ENCODE results near the gene C2CD3.

The C2CD3 gene, protein sequence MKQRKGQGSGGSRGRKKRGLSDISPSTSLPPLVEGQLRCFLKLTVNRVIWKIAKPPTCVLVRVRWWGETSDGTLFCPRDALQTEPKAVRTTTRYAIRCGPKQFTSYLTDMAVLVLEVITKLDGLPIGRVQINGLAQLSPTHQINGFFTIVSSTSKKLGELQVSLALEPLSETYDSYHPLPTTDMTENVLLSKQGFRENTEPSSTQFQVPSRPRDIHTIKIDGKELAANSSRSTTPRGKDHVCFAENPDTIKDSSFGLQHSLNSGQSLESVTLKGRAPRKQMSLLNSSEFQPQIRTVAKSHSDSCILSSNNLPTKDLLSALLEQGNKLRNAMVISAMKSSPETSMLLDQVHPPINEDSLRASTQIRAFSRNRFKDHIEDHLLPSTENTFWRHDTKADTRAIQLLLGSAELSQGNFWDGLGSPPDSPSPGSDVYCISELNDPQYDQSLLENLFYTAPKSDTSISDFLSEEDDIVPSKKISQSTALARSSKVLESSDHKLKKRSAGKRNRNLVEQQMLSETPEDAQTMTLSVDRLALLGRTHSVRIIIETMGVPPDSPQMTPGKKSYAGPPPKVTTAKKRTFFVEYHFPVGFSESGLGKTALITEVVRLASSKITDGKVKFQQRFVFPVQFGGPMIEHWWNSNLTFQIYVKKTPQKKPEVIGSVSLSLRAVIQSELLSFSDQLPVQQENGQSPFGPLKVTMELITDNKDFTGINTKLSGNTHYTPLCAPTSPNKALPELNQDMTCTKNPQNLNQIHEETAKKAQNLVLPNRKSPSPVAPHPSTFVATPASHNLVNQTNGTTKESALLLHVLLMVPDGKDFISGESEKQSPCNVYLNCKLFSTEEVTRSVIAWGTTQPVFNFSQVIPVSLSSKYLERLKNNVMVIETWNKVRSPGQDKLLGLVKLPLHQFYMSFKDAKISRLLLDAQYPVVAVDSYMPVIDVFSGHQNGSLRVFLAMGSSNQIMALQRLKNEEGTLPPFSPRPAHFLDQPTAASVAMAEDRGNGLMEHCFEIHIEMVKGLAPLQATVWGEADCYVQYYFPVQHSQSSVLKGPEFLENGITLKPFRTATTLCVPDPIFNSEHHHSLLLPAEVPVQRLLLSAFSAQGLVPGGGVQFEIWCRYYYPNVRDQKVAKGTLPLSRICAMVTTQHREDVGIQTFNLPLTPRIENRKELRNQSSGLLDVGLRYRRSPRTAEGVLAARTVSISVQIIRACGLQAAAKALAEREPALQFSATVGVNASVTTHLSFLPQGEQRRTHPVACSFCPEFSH (N-terminal part only)

DNA sequence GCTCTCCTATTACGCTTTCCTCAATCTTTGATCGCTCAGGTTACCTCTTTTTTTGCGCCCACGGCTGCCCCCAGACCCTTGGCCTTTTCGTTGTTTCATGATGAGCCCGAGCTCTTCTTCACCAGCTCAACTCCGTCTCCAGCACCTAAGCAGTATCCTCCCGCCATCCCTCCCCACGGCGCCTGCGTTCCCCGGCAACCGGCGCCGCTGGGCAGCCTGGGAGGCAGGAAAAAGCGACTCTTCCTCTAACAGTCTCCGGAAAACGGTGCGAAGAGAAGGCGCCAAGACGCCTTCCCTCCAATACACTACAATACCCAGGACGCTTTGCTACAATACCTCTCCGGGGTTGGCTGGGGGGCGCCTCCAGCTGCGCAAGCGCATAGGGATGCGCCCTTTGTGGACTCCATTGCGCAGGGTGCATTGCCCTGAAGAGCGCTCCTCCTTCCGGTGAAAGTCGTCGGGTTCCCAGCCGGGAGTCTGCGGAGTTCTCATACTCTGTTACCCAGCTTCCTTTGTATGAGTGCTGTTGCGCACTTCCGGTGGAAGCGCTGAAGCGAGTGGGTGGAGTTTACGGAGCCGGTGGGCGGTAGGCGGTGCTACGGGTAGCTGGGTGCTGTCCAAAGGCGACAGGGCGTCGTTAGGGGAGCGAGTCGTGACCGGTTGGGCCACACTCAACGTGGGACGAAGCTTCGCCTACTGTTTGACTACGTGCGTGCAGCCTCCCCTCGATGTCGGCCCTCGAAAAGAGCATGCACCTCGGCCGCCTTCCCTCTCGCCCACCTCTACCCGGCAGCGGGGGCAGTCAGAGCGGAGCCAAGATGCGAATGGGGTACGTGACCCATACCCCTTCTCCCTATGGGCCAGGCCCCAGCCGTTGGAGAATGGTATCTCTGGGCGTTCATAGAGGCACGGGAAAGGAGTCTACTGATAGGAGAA is at the start of gene C2CD3, which contains the start of gene PPME1:
C2CD3 (minus strand) TSS at position 309 of the 936 bp plus-strand sequence; CDS start at position 99, 210 bp downstream.
PPME1 (plus strand) TSS at position 596 of the 936 bp plus-strand sequence; CDS start at position 729, 133 bp downstream.
- peak; percentile 94 to 97 (median 96) for DNase-seq (ENCODE audit: low read depth in 3 of 3)

DNA sequence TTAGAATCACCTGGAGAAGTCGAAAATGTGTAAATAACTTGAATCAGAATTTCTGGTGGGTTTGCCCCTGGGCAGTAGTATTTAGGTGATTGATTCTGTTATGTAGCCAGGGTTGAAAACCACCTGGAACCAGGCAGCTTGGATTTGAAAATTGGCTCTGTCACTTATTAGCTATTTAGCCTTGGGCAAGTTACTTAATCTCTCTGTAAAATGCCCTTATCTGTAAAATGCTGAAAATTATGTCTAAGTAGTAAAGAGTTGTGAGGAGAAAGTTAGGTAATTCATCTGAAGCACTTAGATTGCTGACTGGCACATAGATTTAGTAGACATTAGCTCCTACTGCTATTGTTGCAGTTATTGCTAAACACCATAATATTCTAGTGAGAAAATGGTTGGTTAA is 49.6 kb upstream of the C2CD3 start:
- no peak for DNase-seq (ENCODE audit: low read depth in 3 of 3)

DNA sequence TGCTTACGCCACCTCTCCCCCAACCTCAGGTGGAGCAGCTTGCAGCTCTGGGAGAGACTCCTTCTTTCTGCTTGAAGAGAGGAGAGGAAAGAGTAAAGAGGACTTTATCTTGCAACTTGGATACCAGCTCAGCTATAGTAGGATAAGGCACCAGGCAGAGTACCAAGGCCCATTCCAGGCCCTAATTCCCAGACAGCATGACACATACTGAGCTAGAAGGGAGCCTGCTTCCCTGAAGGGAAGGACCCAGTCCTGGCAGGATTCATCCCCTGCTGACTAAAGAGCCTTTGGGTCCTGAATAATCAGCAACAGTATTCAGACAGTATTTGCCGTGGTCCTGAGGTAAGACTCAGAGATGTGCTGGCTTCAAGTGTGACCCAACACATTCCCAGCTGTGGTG is 41.7 kb upstream of the C2CD3 start:
- no peak for DNase-seq (ENCODE audit: low read depth in 3 of 3)

DNA sequence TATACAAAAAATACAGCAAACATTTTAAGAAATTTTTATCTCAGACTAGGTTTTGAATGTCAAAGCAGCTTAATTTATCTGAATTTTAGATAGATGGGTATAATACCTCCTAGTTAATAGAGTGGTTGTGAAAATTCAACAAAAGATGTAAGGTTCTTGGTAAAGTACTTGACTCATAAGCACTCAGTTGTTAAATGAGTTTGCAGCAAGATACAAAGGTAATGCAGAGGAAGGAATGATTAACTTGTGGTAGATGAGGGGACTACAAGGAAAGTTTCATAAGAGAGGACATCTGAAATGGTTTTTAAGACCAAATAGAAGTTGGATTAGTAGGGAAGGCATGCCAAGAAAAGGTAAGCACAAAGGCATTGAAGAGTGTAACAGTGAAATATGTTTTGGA is 37.7 kb upstream of the C2CD3 start:
- no peak for DNase-seq (ENCODE audit: low read depth in 3 of 3)

DNA sequence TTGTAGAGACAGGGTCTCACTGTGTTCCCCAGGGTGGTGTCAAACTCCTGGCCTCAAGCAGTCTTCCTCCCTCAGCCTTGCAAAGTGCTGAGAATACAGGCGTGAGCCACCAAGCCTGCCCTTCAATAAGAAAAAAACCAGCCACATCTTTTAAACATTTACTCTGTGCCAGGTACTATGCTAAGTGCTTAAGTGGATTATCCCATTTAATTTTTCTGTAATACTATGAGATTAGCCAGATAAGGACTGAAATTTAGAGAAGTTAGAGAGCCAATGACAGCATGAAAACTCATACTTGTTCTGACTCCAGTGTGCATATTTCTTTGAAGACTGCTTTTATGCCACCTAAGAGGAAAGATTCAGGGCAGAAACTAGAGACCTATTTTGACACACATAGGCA is 35.9 kb upstream of the C2CD3 start:
- DNase-seq (ENCODE audit: low read depth in 3 of 3): no peak

DNA sequence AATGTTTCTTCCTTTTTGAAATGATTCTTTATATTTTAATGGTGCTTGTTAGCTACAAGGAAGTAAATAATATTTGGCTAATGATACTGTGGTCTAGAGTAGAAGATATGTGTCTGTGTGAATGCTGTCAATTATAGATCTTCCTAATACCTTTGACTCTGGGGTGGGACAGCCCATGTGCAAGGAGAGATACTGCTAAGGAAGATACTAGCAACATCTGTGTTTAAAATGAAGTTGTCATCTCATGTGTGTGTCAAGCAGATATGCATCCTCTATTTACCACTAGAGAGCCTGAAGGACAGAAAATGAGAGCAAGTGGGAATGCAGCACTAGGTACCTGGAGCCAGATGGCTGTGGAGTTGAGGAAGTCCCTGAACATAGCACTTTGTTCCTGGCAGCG is 34.4 kb upstream of the C2CD3 start:
- DNase-seq (ENCODE audit: low read depth in 3 of 3): no peak

DNA sequence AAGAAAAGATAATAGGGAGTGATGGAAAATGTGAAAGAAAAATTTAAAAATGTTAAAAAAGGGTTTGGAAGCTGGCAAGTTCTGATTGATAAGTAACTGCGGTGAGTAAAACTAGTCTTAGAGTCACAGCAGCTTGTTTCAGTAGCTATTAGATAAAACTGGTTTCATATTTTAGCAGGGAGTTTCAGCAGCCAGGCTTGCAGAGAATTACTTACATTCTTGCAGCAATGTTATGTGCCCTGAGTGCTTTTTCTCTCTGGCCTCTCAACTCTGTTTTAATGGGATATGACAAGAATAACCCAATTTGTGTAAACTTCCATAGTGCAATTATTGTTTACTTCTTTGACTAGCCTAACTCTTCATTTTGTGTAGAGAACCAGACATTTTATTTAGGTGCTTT is 33.9 kb upstream of the C2CD3 start:
- DNase-seq (ENCODE audit: low read depth in 3 of 3): no peak

DNA sequence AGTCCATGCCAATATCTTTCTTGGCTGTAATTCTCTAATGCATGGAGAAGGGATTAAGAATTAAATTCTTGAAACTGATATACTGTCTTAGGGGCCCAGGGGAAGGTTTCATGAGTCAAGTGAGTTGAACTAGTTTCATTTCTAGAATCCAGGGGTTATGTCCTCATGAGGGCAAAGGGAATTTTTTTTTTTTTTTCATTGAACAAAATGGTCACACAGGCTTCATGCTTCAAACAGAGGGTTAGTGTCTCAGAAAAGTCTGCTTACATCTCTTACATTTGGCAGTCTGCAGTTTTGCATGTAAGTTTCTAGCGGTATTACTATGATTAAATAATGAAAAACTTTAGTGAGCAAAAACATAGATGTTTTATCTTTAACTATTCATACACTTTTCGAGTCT is 33.2 kb upstream of the C2CD3 start:
- DNase-seq (ENCODE audit: low read depth in 3 of 3): no peak

DNA sequence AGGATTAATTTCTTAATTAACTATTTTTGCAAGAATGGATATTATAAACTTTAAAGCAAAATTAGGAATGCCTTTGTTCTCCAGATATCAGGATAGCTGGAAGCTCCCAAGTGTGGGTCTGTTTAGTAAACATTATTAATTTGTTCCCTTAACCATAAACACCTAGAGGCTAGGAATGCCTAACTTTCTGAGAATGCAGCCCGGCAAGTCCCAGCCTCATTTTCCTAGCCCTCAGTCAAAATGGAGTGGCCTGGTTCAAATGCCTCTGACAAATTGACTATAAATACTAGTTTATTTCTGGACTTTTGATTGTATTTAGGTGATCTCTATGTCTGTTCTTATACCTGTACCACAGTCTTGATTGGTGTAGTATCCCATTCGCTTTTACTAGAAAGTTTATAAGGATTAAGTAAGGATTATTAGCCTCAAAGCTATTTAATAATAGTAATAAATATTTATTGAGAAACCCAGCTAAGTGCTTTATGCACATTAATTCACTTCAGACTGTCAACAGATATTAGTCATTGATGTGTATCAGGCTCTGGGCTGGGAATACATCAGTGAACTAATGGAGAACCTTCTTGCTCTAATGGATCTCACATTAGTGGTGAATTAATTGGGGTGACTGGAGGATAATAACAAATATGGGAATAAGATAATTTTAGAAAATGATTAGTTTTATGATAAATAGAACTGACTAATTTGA is 26.1 kb upstream of the C2CD3 start:
- no peak for DNase-seq (ENCODE audit: low read depth in 3 of 3)

DNA sequence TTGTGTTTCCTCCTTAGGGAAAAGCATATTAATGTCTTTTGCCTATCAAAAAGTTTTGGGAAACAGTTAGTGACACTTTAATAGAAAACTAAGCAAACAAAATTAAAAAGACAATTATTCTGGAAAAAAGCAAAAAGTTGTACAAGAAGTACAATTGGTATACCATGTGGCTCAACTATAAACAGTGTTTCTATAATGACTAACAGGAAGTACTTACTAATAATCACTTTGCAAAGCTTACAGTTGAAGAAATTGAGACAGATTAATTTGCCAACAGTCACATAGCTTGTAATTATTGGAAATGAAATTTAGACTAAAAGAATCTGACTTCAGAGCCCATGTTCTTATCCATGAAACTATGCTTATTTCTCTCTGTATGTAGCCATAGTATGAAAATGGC is 25.0 kb upstream of the C2CD3 start:
- no peak for DNase-seq (ENCODE audit: low read depth in 3 of 3)

DNA sequence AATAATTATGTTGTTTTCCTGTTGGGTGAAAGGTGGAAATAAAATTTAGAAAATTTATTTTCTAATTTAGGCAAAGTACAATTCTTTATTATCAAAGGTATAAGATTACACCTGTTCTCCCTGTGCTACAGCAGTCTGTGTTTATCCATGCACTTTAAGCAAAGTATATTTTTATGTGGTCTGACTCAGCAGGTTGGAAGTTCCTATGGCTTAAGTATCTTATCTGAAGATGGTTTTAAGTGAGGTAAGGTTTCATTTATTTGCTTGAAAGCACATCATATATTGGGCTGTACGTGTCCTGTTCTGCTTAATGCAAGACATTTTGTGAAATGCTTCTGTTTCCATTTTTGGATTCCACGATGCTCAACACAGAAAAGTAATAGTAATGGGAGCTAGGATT is 14.9 kb upstream of the C2CD3 start:
- DNase-seq (ENCODE audit: low read depth in 3 of 3): no peak

DNA sequence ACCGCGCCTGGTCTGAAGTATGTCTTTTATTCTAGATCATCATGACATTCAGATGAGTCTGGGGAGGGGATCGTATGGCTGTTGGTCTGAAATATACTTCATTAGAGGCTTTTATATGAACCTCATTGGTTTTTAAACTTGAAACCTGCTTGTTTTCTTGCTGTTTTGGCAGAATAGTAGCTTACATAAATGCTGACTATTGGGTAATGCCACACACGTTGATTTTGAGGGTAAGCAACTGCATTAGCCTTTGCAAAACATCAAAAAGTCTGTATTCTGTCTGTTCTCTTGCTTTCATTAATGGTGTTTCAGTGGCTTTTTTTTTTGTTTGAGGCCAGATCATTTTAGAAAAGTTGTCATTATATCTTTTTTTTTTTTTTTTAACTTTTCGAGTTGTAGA is 14.5 kb upstream of the C2CD3 start:
- no peak for DNase-seq (ENCODE audit: low read depth in 3 of 3)

DNA sequence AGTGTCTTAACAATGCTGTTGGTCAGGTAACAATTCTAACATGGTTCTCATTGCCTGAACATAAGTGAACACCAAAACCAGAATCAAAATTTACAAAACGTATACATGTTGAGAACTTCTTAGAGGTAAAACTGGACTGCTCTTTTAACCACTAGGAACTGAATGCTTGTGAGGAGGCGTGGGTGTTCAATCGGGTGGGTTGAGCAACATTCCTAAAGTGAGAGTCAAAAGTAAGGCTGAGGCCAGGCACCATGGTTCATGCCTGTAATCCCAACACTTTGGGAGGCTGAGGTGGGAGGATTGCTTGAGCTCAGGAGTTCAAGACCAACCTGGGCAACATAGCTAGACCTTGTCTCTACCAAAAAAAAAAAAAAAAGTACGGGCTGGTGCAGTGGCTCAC is 11.8 kb upstream of the C2CD3 start:
- no peak for DNase-seq (ENCODE audit: low read depth in 3 of 3)

DNA sequence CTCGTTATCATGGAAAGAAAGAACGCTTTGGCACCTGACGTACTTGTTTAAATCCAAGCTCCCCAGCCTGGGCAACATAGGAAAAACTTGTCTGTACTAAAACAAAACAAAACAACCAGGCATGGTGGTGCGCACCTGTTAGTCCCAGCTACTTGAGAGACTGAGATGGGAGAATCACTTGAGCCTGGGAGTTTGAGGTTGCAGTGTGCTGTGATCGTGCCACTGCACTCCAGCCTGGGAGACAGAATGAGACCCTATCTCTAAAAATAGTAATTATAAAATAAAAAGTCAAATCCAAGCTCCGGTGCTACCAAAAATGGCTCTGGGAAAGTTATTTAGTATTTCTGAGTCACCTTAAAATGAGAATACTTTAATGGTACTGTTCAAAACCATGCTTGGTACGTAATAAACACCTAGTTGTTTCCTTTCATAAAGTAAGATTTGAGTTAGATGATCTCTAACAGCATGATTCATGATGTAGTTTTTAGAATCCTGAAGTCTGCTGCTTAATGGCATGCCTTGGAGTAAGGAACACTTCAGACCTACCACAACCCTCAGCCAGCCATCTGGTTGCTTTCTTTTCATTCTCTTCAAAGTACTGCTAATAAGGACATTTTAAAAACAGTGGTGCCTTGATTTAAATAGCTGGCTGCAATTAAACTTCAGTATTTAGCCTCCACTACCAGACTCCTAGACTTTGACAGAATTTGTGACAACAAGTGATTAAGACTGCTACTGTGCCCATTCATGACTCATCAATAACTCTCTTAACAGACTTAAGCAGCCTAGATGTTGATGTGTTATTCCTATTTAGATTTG is 8.6 kb upstream of the C2CD3 start:
- DNase-seq (ENCODE audit: low read depth in 3 of 3): no peak

DNA sequence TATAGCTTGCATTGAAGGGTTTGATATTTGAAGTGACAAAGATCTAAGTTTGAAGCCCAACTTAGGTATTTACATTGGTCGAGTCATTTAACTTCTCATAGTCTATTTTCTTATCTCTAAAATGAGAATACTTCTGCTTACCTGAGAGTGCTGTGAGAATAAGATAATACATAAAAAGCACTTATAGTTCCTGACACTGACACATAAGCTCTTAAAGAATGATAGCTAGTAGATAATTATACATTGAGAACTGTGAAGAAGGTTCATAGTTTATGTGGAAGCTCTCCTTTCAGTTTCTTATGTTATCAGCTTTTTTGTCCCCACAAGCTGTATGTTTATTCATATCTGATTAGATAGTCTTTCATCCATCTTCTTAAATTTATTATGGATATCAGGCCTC is 5.1 kb upstream of the C2CD3 start:
- no peak for DNase-seq (ENCODE audit: low read depth in 3 of 3)

DNA sequence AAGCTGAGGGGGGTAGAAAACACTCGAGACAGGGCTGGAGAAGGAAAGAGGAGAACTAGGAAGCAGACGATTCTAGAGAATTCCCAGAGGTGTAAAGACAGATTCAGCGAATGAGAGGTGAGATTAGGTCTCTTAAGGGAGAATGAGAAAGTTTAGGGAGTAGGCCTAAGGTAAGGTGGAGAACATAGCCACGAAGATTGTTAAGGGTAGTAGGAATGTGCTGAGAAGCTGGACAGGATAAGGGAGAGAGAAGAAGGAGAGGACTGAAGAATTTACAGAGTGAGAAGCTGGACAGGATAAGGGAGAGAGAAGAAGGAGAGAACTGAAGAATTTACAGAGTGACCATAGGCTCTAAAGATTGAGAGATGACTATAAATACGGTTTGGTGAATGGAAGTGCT is 1.2 kb upstream of the C2CD3 start:
- no peak for DNase-seq (ENCODE audit: low read depth in 3 of 3)

DNA sequence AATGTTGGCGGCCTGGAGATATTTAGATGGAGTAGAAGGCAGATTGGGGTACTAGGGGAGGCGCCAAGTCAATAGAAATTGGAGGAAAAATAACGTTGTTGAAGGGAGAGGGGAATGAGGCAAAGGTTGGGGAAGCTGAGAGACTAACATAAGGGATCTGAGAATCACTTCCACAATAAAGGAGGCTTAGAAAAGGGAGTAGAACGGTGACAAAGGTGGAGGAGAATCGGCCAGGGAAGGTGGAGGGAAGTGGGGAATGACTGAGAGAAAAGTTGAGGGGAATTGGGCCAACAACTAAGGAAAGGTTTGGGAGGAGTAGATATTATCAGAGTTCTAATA is 797 bp upstream of the C2CD3 start:
- no peak for DNase-seq (ENCODE audit: low read depth in 3 of 3)

DNA sequence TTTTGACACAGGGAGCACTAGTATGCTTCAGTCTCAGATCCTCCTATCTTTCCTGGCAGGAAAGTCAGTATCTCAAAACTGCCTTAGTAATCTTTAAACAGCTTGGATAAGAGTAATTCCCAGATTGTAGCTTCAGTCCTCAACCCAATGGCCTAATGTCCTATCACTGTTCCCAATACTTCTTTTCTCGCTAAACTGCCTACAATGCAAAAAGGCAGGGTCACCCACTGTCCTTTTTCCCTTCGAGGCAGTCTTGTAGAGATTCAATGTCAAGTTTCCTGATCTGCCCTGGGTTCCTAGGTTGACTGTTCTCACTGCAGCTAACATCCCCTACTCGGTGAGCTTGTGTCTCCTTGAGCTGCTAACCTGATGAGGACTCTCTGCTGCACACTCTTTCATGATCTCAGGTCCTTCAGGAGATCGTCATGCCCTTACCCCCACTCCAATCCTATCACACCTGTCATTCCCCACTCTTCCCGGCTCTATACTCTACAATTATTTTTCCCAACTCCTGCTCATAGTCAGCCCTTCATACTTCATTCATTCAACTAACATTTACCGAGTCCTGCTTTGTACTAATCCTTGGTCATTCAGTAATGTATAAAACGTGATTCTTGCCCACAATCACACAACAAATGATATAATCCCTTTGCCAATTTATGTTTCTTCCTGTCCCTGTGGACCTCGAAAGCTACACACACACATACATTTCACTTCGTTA is 904 bp downstream of the C2CD3 start:
- no peak for DNase-seq (ENCODE audit: low read depth in 3 of 3)

DNA sequence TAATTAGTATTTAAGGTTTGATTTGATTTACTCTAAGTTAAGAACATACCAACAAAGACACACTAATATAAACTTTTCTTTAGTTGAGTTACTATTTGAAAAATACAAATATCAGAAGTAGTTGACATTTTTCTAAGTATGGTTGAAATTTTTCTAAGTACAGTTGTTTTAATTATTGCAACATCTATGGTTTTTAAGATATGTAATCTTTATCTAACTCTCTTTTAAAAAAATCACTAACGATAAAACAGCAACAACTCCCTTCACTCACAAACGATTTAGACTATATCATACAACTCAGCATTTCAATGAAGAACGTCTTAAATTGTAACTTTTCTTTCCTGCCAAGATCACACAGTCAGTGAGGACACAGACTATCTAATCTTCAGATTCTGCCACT is 2.0 kb downstream of the C2CD3 start:
- DNase-seq (ENCODE audit: low read depth in 3 of 3): no peak

Data from stimulated activated CD4-positive, alpha-beta T cell treated with anti-CD3 and anti-CD28 coated beads, TNF-alpha, amount 100 ng/mL, for 24 hours (primary cell).